Prostate gland (tissue), 2 donors: ENCODE results near the gene PCDH18.
A peak's percentile ranks its signal among the peaks of the same experiment; 100 is the strongest.

ENCODE experiments used
- CTCF ChIP-seq, 4 experiments: fragments of 200-600 bp in 2 of 4; fragments of 450-650 bp in 2 of 4; sonication (generic) in 2 of 4; IDR thresholded peaks; 1 replicate in 3 of 4; 2 replicates in 1 of 4; pipeline ENCODE4 v1.5.1; 2016 to 2019; ENCODE audit warnings: antibody characterized with exemption in 4 of 4, mild to moderate bottlenecking in 2 of 4, moderate library complexity in 2 of 4
- POLR2A ChIP-seq: fragments of 450-650 bp; IDR thresholded peaks from one replicate; pipeline ENCODE4 v1.6.1; 2016; ENCODE audit warnings: antibody characterized with exemption, mild to moderate bottlenecking
- POLR2AphosphoS5 ChIP-seq: sonication (generic); formaldehyde crosslinking; IDR thresholded peaks from one replicate; pipeline ENCODE4 v1.6.1; 2017; ENCODE audit warnings: antibody characterized with exemption

GRCh38 chr4:137510557-137511265, 21.6 kb downstream of the PCDH18 start:
- TF ChIP-seq POLR2A: no peak
- no peak for TF ChIP-seq CTCF (IDR thresholded peaks at IDR 0.05)
- peak; percentile 24 for TF ChIP-seq POLR2AphosphoS5
